ENCODE measurements around the gene WDR89.
"Not testable (repeated sequence)": the region's sequence is repeated elsewhere in the genome, so short reads cannot be mapped to it uniquely, and the experiment has no call there.

WDR89 gene

GRCh38 chr14:63596998-63597658, 44.5 kb downstream of the WDR89 start:
- DNase-seq (ENCODE audit: low spot score) = no peak

DNA sequence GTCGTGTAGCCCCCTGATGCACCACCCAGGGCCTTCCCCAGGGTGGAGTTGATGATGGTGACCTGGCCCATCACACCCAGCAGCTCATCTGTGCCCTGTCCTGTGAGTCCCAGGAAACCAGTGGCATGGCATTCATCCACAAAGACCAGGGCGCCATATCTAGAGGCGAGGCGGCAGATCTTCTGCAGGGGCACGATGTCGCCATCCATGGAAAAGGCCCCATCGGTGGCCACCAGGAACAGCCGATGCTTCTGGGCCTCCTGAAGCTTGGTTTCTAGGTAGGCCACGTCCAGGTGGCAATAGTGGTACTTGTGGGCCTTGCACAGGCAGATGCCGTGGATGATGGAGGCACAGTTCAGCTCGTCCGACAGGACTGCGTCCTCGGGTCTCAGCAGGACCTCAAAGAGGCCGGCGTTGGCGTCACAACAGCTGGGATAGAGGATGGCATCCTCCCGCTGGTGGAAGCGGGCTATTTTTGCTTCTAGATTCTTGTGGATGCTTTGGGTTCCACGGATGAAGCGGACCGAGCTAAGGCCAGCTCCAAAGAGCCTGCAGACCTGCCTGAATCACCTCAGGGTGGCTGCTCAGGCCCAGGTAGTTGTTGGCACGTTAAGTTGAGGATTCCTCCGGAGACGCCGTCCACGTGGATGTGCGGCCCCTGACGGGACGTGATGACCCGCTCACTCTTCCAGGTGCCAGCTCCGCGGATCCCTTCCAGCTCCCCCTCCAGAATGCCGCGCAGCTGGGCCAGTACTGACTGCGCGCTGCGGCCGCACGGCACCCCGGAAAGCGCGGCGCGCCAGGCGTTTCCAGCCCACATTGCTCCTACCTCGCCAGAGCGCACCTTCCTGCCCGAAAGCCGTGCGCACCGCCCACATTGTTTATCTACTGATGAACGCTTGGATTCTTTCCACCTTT, 47.0 kb downstream of the WDR89 start:
- DNase-seq (ENCODE audit: low spot score) = no peak

GRCh38 chr14:63583046-63583445, 58.6 kb downstream of the WDR89 start:
- DNase-seq (ENCODE audit: low spot score) = not testable (repeated sequence)

DNA sequence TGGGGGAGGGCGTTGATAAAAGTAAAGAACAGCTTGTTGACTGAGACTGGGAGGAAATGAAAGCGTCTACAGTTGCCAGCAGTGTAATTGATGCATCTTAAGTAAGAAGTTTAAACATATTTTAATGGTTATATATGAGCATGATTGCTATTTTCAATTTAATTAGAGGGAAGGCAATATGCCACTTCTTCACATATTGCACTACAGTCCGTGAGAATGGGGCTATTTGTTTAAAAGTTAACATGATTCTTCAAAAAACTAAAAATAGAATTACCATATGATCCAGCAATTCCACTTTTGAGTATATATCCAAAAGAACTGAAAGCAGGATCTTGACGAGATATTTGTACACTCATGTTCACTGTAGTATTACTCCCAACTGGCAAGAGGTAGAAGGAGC, 60.2 kb downstream of the WDR89 start:
- no peak for DNase-seq (ENCODE audit: low spot score)

DNA sequence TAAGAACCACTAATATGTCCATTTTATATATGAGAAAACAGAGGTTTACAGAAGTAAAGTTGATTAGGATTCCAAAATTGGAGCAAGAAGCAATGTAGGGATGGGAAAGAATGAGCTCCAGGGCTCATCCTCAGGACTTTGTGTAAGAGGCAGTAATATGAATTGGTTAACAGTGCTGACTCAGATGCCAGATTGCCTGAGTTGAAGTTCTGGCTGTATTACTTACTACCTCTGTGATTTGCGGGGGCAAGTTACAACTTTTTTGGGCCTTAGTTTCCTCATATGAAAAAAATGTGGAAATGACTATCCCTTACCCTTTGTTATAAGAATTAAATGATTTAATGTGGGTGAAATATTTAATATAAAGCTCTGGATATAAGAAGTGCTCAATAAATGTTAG, 63.4 kb downstream of the WDR89 start:
- no peak for DNase-seq (ENCODE audit: low spot score)

- no peak for DNase-seq (ENCODE audit: low spot score)
These were observed 68.1 kb downstream of the WDR89 start for GRCh38 chr14:63573581-63573980.

GRCh38 chr14:63565448-63565847, 76.2 kb downstream of the WDR89 start:
- no peak for DNase-seq (ENCODE audit: low spot score)

DNA sequence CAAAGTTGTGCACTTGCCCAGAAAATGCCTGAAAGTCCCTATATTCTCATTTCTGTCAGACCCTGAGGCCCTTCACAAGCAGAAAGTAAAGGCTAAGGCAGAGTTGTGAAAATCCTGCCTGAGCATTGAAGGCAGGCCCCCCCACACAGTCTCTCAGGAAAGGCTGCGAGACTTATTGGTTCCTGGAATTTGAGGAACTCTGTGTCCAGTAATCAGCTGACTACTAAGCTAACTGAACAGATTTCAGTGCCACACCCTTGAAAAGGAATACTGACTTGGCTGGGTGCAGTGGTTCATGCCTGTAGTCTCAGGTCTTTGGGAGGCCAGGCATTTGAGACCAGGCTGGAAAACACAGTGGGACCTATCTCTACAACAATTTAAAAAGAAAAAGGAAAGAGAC, 77.4 kb downstream of the WDR89 start:
- DNase-seq (ENCODE audit: low spot score) = no peak

DNA sequence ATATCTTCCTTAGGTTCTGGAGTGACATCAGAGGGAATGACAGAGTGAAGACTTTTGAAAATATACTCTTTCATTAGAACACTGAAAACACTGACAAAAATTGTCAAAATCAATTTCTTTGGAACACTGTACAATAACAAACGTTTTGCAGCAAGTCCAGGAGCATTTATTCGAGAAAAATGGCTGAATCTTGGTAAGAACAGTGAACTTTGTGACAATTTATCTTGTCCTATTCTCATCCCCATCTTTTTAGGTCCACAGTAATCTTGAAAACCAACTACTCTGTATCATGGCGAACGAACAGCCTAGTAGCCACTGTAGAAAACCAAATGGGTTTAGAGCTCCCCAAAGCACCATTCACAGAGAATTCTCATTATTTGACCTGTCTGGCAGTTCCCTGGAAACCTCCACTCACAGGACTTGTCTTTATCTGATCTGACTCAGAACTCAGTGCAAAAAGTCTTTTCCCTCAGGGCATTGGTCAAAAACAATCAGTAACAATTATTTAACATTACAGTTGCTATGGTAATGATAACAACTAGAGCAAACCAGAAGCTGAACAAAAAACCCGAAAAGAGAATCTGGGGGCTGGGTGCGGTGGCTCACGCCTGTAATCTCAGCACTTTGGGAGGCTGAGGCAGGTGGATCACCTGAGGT, 78.2 kb downstream of the WDR89 start:
- no peak for DNase-seq (ENCODE audit: low spot score)

GRCh38 chr14:63562405-63562804, 79.3 kb downstream of the WDR89 start:
- DNase-seq (ENCODE audit: low spot score) = no peak

- no peak for DNase-seq (ENCODE audit: low spot score)
These were observed 86.1 kb downstream of the WDR89 start for GRCh38 chr14:63555572-63555971.

GRCh38 chr14:63551332-63551731, 90.3 kb downstream of the WDR89 start:
- no peak for DNase-seq (ENCODE audit: low spot score)

DNA sequence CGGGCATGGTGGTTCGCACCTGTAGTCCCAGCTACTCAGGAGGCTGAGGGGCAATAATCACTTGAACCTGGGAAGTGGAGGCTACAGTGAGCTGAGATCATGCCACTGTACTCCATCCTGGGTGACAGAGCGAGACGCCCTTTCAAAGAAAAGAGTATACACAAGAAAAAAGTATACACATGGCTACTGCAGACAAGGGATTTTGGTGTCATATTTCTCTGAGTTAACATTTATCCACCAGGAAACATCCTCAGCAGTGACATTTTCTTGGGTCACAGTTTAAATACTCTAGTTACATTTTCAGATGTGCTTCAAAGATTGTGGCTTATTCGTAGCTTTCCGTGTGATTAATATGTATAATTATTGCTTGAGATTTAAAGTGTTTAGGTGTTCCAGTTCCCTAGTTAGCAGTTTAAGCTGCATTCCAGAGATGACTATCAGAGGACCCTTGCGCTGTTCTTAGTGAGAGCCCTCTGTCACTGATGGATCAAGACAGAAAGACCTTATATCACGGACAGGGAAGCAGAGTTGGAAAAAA, 93.8 kb downstream of the WDR89 start:
- no peak for DNase-seq (ENCODE audit: low spot score)
